NT2/D1 (cell line): Measurements from ENCODE around the gene OR5A1.

ENCODE experiments used
- SUZ12 ChIP-seq: IDR thresholded peaks from 2 replicates; pipeline ENCODE4 v1.6.1; 2011; ENCODE audit not compliant: insufficient read length, insufficient read depth; ENCODE audit errors: extremely low read depth
- ZNF274 ChIP-seq: IDR thresholded peaks from 2 replicates; pipeline ENCODE4 v1.6.1; 2011; ENCODE audit warnings: mild to moderate bottlenecking, low read depth, low read length

- no peak for TF ChIP-seq ZNF274
- TF ChIP-seq SUZ12 = no peak
Observed at GRCh38 chr11:59448484-59448883, 12.2 kb downstream of the OR5A1 start.
